ENCODE results near the gene GNB4.

DNA sequence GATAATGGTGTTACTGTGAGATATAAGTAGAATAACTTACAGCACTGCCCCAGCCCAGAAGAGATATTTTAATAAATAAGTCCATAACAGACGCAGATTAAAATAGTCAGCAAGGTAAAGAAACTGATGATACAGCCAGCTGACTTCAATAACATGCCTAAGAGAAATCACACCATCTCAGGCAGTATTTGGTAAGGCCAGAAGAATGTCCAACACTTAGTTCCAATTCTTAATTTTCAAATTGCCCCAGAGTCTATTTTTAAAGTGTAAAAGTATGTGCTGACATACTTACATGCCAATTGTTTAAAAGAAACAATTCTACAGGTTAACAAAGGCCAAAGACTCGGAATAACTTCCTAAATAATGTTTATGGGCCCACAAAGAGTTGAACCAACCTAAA, 1.6 kb downstream of the GNB4 start:
- TF ChIP-seq POLR2A (IDR thresholded peaks at IDR 0.05): no peak
- TF ChIP-seq, protein P1, sequence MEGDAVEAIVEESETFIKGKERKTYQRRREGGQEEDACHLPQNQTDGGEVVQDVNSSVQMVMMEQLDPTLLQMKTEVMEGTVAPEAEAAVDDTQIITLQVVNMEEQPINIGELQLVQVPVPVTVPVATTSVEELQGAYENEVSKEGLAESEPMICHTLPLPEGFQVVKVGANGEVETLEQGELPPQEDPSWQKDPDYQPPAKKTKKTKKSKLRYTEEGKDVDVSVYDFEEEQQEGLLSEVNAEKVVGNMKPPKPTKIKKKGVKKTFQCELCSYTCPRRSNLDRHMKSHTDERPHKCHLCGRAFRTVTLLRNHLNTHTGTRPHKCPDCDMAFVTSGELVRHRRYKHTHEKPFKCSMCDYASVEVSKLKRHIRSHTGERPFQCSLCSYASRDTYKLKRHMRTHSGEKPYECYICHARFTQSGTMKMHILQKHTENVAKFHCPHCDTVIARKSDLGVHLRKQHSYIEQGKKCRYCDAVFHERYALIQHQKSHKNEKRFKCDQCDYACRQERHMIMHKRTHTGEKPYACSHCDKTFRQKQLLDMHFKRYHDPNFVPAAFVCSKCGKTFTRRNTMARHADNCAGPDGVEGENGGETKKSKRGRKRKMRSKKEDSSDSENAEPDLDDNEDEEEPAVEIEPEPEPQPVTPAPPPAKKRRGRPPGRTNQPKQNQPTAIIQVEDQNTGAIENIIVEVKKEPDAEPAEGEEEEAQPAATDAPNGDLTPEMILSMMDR (IDR thresholded peaks at IDR 0.05 in 8 of 11, conservative IDR thresholded peaks at IDR 0.05 in 3 of 11): no peak
